Measurements from ENCODE around the gene RASGRF1. TPM values are rescaled to one million over a fixed set of nuclear protein-coding genes. Genes with fewer than 3 reads are reported as not detected.
"Not testable (repeated sequence)": the region's sequence is repeated elsewhere in the genome, so short reads cannot be mapped to it uniquely, and the experiment has no call there.

The RASGRF1 gene
- polyA plus RNA-seq, 1 donor: 0.13 TPM

- DNase-seq (ENCODE audit: low read depth): no peak
These were observed 84.5 kb downstream of the RASGRF1 start for GRCh38 chr15:79006071-79006470.

DNA sequence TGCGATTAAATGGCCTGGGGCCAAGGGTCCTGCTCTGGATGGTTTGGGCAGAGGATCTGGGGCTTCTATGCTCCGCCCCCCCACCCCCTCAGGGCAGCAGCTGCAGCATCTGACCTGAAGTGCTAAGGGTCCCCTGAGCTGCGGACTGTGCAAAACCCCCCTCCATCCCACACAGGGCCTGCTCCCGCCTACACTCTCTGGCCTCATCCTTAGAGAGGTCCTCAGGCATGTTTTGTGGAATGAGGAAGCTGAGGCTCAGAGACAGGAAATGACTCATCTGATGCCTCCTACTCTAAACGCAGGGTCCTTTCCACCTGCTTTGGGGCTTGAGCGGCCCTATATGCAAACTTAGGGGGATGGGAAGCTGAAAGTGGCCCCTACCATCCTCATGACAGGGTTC lies 86.2 kb downstream of the RASGRF1 start:
- no peak for DNase-seq (ENCODE audit: low read depth)

- DNase-seq (ENCODE audit: low read depth): no peak
These were observed 86.7 kb downstream of the RASGRF1 start for GRCh38 chr15:79003896-79004295.

DNA sequence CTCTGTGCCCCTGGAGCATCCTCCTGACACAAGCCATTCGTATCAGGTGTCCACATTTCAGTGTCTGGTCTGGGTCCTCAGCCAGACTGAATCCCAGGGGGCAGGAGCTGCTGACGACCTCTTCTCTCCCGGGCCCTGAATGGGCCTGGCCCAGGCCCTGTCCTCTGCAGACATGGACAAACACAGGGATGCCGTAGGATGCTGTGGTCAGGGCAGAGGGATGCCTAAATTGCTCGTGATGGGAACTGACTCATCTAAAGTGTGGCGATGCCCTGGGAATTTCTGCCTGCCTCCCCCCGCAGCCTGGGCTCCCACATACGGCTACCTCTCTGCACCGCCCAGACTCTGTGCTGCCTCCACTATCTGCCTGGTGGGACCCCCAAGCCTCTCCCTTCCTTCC lies 87.3 kb downstream of the RASGRF1 start:
- DNase-seq (ENCODE audit: low read depth): no peak

GRCh38 chr15:79002581-79002980 lies 88.0 kb downstream of the RASGRF1 start:
- no peak for DNase-seq (ENCODE audit: low read depth)

DNA sequence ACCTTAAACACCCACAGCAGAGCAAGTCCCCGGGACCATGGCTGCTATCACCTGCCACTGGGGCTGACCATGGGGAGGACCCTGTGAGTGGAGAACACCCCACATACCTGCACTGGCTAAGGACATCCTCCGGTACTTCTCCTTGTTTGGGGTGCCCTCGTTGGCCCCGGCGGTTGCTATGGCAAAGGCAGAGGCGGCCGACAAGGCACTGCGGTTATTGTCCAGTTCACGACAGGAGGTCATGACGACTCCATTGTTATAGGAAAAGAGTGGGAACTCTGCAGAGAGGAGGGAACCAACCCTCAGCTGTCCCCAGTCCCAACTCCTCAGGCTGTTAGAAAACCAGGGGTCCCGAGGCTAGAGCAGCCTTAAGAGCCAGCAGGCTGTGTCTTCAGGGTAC lies 90.9 kb downstream of the RASGRF1 start:
- no peak for DNase-seq (ENCODE audit: low read depth)

DNA sequence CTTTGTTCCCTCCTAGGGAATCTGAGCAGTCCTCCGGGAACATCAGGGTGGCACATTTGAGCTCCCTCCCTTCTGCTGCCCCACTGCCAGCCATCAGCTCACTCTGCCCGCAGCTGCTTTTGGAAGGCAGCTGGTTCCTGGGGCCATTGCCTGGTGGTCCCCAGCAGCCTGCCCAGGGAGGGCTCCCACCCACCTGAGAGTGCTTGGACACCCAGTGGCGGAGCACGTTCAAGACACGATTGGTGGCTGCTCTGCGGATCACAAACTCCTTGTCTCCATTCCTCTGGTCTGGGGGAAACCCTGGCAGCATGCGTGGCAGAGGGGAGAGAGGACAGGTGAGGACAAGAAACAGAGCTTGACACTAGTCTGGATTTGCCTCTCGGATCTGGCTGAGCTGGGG lies 92.1 kb downstream of the RASGRF1 start:
- no peak for DNase-seq (ENCODE audit: low read depth)

- DNase-seq (ENCODE audit: low read depth): no peak
These were observed 92.5 kb downstream of the RASGRF1 start for GRCh38 chr15:78997981-78998499.

DNA sequence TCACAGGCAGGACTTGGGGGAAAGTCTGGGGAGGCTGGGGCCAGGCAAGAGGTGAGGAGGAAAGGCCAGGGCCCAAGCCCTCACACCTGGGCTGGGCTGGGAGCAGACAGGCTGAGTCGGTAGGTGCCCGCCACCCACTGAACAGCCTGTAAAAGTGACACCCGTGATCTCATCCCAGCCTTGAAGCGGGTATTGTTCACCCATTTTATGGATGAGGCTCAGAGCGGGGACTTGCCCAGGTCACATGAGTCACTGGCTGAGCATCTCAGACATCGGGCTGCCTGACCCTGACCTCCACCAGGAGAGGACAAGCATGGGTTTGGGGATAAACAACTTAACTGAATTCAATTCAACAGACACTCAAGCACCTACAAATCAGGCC lies 93.7 kb downstream of the RASGRF1 start:
- no peak for DNase-seq (ENCODE audit: low read depth)

GRCh38 chr15:78995921-78996893 lies 94.4 kb downstream of the RASGRF1 start:
- DNase-seq (ENCODE audit: low read depth): no peak

DNA sequence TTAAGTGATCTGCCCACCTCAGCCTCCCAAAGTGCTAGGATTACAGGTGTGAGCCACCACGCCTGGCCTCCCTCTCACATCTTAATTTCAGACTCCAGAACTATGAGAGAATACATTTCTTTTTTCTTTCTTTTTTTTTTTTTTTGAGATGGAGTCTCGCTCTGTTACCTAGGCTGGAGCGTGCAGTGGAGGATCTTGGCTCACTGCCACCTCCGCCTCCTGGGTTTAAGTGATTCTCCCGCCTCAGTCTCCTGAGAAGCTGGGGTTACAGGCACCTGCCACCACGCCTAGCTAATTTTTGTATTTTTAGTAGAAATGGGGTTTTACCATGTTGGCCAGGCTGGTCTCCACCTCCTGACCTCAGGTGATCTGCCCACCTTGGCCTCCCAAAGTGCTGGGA lies 95.4 kb downstream of the RASGRF1 start:
- DNase-seq (ENCODE audit: low read depth): not testable (repeated sequence)

GRCh38 chr15:78993931-78994530 lies 96.5 kb downstream of the RASGRF1 start:
- no peak for DNase-seq (ENCODE audit: low read depth)

- DNase-seq (ENCODE audit: low read depth): no peak
These were observed 97.2 kb downstream of the RASGRF1 start for GRCh38 chr15:78993257-78993930.

GRCh38 chr15:78992416-78993256 lies 97.9 kb downstream of the RASGRF1 start:
- DNase-seq (ENCODE audit: low read depth): no peak

GRCh38 chr15:78991879-78992278 lies 98.7 kb downstream of the RASGRF1 start:
- DNase-seq (ENCODE audit: low read depth): no peak

DNA sequence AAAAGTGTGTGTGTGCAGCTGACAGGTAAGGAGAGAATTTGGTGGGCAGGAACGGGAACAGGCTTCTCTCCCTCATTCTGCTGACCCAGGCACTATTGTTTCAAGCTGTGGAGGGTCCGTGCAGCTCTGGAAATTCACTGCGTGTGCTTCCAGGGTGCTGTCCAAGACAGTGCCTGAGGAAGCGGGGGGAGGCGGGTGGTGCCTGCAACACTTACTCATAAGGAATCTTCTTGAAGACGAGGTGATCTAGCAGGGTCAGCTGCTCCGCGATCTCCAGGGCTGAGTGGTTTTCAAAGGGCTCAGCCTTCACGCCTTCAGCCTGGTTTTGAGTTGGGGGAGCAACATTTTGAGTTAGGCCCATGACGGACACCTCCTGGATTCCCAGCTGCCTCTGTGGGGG lies 99.1 kb downstream of the RASGRF1 start:
- no peak for DNase-seq (ENCODE audit: low read depth)

GRCh38 chr15:78990278-78990677 lies 100.3 kb downstream of the RASGRF1 start:
- no peak for DNase-seq (ENCODE audit: low read depth)

DNA sequence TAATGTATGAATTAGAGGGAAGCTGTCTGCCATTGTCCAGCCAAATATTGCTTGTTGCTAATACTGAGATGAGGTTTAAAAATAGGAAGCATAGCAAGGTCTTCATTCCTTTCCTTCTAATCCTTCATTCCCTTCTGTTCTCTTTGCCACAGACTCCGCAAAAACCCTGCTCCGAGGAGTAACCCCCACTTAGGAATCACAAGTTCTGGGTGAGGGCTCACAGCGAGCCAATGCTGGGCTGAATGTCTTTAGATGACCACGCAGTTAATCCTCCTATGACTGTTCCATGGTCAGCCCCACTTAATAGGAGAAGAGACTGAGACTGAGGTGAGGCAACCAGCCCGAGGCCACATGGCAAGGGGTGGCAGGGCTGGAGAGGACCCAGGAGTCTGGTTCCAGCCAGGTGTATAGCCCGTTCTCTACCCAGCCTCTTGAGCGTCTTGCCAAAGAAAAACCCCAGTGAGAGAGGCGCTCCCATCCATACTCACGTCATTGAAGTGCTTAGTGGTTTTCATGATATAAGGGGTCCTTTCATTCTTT lies 100.8 kb downstream of the RASGRF1 start:
- no peak for DNase-seq (ENCODE audit: low read depth)

- no peak for DNase-seq (ENCODE audit: low read depth)
These were observed 102.1 kb downstream of the RASGRF1 start for GRCh38 chr15:78988361-78988911.

- DNase-seq (ENCODE audit: low read depth): no peak
These were observed 102.8 kb downstream of the RASGRF1 start for GRCh38 chr15:78987556-78988360.
